Rectal smooth muscle tissue (tissue), 1 donor: ENCODE results near the gene MGP.

Experiments
- H3K27ac ChIP-seq: one replicate; pipeline ENCODE4 v1.7.0; 2013; ENCODE audit warnings: low read depth, low read length, inconsistent platforms
- H3K27me3 ChIP-seq: one replicate; pipeline ENCODE4 v1.7.0; 2013; ENCODE audit warnings: low read length; ENCODE audit not compliant: control insufficient read depth, insufficient read depth
- H3K36me3 ChIP-seq: one replicate; pipeline ENCODE4 v1.7.0; 2013; ENCODE audit warnings: low read length; ENCODE audit not compliant: control insufficient read depth, insufficient read depth
- H3K4me1 ChIP-seq: one replicate; pipeline ENCODE4 v1.7.0; 2013; ENCODE audit warnings: low read length; ENCODE audit not compliant: control insufficient read depth, insufficient read depth
- H3K4me3 ChIP-seq: one replicate; pipeline ENCODE4 v1.7.0; 2013; ENCODE audit warnings: low read length
- H3K9ac ChIP-seq: one replicate; pipeline ENCODE4 v1.7.0; 2013; ENCODE audit warnings: low read length

Gene MGP

GRCh38 chr12:14846042-14846587, 39.5 kb downstream of the MGP start:
- H3K9ac ChIP-seq: no peak overlapping the region
- peaks cover 6% of the 10 kb centered on the region for H3K4me1 ChIP-seq
- H3K4me3 ChIP-seq: no peak overlapping the region
- no peaks in the 10 kb centered on the region for H3K36me3 ChIP-seq
- H3K27ac ChIP-seq: no peak overlapping the region
- H3K27me3 ChIP-seq: no peaks in the 10 kb centered on the region

GRCh38 chr12:14845350-14845750, 40.3 kb downstream of the MGP start:
- Histone ChIP-seq H3K9ac (no peak overlapping the region), H3K27ac (no peak overlapping the region), H3K36me3 (no peaks in the 10 kb centered on the region), H3K4me3 (no peak overlapping the region), H3K27me3 (no peaks in the 10 kb centered on the region), H3K4me1 (peaks cover 6% of the 10 kb centered on the region)

DNA sequence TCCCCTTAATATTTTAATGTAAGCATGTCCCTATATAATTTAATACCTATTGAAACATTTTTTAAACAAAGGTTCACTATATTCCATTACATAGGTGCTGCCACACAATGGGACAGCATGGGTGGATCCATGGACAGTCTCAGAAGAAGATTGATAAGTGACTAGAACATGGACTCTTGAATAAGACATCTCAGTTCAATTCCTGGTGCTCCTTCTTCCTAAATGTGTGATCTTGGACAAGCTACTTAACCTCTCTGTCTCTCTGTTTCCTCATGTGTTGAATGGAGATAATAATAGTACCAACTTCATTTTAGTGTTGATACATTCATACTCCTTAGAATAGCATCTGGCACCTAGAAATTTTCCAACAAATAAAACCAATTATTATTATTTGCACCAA, 41.3 kb downstream of the MGP start:
- no peak overlapping the region for H3K4me3 ChIP-seq
- H3K4me1 ChIP-seq: peaks cover 6% of the 10 kb centered on the region
- H3K27me3 ChIP-seq: no peaks in the 10 kb centered on the region
- H3K36me3 ChIP-seq: no peaks in the 10 kb centered on the region
- no peak overlapping the region for H3K27ac ChIP-seq
- H3K9ac ChIP-seq: no peak overlapping the region

- H3K36me3 ChIP-seq: no peaks in the 10 kb centered on the region
- H3K4me3 ChIP-seq: no peak within 1 kb of the TSS
- H3K27ac ChIP-seq: no peak within 1 kb of the TSS
- H3K4me1 ChIP-seq: peaks cover 6% of the 10 kb centered on the region
- H3K27me3 ChIP-seq: no peaks in the 10 kb centered on the region
- no peak within 1 kb of the TSS for H3K9ac ChIP-seq
Observed at GRCh38 chr12:14843425-14843887, 42.2 kb downstream of the MGP start, which contains the start of gene ART4. ART4 (minus strand) TSS chr12:14843526; CDS start chr12:14843113, 413 bp downstream.

DNA sequence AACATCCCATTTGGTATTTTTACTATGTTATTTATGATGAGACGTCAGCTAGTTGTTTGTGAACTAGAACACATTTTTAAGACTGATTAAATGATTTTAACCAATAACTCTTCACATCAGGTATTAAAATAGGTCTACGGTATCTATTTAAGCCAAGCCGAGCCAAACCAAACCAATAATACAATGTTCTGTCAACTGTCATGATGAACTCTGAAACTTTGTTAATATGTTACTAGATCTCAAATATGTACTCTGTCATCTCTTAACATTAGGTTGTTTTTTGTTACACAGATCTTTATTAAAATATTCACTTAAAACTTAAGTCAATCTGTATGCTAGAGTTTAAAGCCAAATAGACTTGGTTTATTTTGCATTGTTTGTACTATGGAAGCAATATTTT, 43.3 kb downstream of the MGP start:
- no peak overlapping the region for H3K27ac ChIP-seq
- H3K4me3 ChIP-seq: no peak overlapping the region

DNA sequence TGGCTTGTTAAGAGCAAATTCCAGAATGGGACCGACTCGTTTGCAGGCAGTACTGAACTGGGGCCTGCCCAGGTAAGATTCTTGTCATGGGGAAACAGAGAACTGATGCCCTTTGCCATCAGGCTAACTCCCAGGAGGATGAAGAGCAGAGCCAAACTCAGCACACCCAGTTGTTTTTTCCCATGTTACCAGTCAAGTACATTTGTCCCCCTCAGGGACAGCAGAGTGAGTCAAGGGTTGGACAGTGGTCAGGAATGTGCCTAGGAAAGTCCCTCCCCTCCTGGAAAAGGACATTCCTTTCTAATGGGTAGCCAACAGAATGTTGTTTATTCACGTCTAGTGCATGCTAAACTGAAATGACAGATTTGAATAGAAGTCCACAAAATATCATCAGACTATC, 43.9 kb downstream of the MGP start:
- Histone ChIP-seq H3K9ac (no peak overlapping the region), H3K36me3 (no peaks in the 10 kb centered on the region), H3K27me3 (no peaks in the 10 kb centered on the region), H3K4me1 (peaks cover 6% of the 10 kb centered on the region), H3K27ac (no peak overlapping the region), H3K4me3 (no peak overlapping the region)

More for the DNA sequence above, 43.3 kb downstream of the MGP start:
- no peak overlapping the region for H3K9ac ChIP-seq
- no peaks in the 10 kb centered on the region for H3K27me3 ChIP-seq
- peaks cover 6% of the 10 kb centered on the region for H3K4me1 ChIP-seq
- no peaks in the 10 kb centered on the region for H3K36me3 ChIP-seq

- Histone ChIP-seq H3K4me3 (no peak overlapping the region), H3K27ac (no peak overlapping the region), H3K27me3 (no peaks in the 10 kb centered on the region), H3K36me3 (no peaks in the 10 kb centered on the region), H3K9ac (no peak overlapping the region), H3K4me1 (peaks cover 4% of the 10 kb centered on the region)
Observed at GRCh38 chr12:14840616-14841015, 45.0 kb downstream of the MGP start.

DNA sequence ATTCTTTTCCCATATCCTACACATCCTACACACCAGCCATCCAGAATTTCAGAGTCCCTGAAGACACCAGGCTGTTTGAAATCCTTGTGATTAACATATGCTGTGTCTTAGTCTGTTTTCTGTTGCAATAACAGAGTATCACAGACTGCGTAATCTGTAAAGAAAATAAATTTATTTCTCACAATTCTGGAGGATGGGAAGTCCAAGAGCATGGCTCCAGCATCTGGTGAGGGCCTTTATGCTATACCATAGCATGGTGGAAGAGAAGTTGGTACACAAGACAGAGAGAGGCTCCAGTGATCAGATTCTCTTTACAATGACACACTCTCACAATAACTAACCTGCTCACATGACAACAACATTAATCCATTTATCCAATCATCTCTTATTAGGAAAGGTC, 46.4 kb downstream of the MGP start:
- no peaks in the 10 kb centered on the region for H3K27me3 ChIP-seq
- H3K4me1 ChIP-seq: peaks cover 6% of the 10 kb centered on the region
- no peak overlapping the region for H3K9ac ChIP-seq
- no peak overlapping the region for H3K4me3 ChIP-seq
- no peaks in the 10 kb centered on the region for H3K36me3 ChIP-seq
- no peak overlapping the region for H3K27ac ChIP-seq

DNA sequence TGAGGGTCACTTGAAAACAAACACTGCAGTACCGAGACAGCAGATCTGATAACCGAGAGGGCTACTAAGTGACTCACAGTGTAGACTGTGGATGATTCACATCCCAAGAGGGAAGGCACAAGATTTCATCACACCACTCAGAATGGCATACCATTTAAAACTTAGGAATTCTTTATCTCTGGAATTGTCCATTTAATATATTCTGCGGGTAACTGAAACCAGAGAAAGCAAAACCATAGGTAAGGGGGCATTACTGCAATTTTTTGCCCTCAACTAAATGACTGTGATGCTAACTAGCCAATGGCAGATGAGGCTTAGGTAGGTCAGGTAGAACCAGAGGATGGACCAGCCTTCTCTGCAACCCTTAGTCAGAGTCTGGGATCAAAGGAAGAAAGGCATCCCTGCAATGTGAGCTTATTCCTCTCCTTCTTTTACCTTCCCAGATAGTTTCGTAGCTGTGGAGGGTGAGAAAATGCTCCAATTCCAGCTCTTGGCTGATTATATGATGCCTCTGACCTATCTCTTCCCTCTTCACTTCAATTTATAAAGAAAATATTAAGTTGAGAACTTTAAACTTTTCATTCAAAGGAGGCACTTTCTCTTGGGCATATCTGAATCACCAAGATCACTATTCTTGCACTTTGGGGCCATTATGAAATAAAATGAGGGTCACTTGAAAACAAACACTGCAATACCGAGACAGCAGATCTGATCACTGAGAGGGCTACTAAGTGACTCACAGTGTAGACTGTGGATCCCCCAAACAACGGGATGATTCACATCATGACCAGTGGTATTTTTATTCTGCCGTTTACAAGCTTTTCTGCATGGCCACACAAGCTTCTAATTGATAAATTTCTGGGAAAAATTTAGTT, 49.1 kb downstream of the MGP start:
- no peak overlapping the region for H3K4me3 ChIP-seq
- no peaks in the 10 kb centered on the region for H3K36me3 ChIP-seq
- H3K27ac ChIP-seq: no peak overlapping the region
- H3K27me3 ChIP-seq: no peaks in the 10 kb centered on the region
- H3K9ac ChIP-seq: no peak overlapping the region
- H3K4me1 ChIP-seq: peaks cover 3% of the 10 kb centered on the region

GRCh38 chr12:14834509-14834908, 51.1 kb downstream of the MGP start:
- no peaks in the 10 kb centered on the region for H3K27me3 ChIP-seq
- H3K27ac ChIP-seq: no peak overlapping the region
- H3K4me3 ChIP-seq: no peak overlapping the region
- no peak overlapping the region for H3K9ac ChIP-seq
- H3K36me3 ChIP-seq: no peaks in the 10 kb centered on the region
- peaks cover 2% of the 10 kb centered on the region for H3K4me1 ChIP-seq

GRCh38 chr12:14833952-14834351, 51.7 kb downstream of the MGP start:
- H3K27ac ChIP-seq: no peak overlapping the region

DNA sequence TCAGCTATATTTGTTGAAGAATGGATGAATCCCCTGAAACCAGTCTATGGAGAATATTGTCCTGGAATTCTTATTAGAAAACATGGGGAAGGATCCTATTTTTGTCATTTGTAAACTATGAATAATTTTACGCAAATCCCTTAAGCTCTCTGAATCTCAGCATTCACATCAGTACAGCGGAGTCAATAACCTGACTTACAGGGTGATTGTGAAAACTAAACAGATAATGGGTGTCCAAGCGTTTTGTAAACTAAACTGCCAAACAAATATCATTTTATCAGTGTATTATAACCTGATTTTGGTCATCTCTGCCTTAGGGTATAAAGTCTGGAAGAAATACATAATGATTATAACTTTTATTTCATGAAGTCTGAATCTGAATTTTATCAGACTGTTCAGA, 52.3 kb downstream of the MGP start:
- Histone ChIP-seq H3K9ac (no peak overlapping the region), H3K27me3 (no peaks in the 10 kb centered on the region), H3K27ac (no peak overlapping the region), H3K36me3 (no peaks in the 10 kb centered on the region), H3K4me1 (peaks cover 2% of the 10 kb centered on the region), H3K4me3 (no peak overlapping the region)

More at GRCh38 chr12:14833952-14834351, 51.7 kb downstream of the MGP start:
- H3K27me3 ChIP-seq: no peaks in the 10 kb centered on the region
- peaks cover 2% of the 10 kb centered on the region for H3K4me1 ChIP-seq
- H3K36me3 ChIP-seq: no peaks in the 10 kb centered on the region
- H3K9ac ChIP-seq: no peak overlapping the region
- no peak overlapping the region for H3K4me3 ChIP-seq
